ENCODE data around the gene CBY2.

- TF ChIP-seq, protein P1, sequence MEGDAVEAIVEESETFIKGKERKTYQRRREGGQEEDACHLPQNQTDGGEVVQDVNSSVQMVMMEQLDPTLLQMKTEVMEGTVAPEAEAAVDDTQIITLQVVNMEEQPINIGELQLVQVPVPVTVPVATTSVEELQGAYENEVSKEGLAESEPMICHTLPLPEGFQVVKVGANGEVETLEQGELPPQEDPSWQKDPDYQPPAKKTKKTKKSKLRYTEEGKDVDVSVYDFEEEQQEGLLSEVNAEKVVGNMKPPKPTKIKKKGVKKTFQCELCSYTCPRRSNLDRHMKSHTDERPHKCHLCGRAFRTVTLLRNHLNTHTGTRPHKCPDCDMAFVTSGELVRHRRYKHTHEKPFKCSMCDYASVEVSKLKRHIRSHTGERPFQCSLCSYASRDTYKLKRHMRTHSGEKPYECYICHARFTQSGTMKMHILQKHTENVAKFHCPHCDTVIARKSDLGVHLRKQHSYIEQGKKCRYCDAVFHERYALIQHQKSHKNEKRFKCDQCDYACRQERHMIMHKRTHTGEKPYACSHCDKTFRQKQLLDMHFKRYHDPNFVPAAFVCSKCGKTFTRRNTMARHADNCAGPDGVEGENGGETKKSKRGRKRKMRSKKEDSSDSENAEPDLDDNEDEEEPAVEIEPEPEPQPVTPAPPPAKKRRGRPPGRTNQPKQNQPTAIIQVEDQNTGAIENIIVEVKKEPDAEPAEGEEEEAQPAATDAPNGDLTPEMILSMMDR (IDR thresholded peaks at IDR 0.05): no peak
- TF ChIP-seq POLR2A (IDR thresholded peaks at IDR 0.05) (no peak), EP300 (IDR thresholded peaks at IDR 0.05) (no peak), POLR2AphosphoS5 (IDR thresholded peaks at IDR 0.05) (no peak)
Measured at GRCh38 chr13:45731455-45731854, 29.3 kb downstream of the CBY2 start.

All from gastroesophageal sphincter (tissue), 3 donors.